ENCODE data around the gene GMDS. TPM values are rescaled to one million over a fixed set of nuclear protein-coding genes. Genes with fewer than 3 reads are reported as not detected.

GMDS gene
- total and polyA plus RNA-seq, 2 experiments from 2014 or later, result 30.1 to 36.5 TPM

DNA sequence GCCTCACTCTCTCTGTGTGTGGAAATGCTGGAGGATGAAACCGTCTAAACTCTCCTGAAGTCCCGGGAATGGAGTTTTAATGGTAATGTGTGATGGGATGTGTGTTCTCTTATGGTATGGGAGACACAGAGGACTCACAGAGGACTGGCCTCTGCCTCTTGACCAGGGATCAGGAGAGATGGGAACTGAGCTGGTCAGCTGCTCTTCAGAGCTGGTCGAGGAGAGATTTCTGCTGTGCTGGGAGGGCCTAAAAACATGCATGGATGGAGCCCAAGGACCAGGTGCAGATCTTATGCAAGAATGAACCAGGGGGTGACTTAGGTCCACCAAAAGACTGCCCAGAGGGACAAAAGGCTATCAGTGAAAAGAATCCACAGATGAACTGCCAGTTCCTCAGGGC is 27.3 kb upstream of the GMDS start:
- H3F3A ChIP-seq (replicated peaks; ENCODE audit: low read depth), result no peaks in the 10 kb centered on the region
- peaks cover 3% of the 10 kb centered on the region; the same call in 1 of the 2 replicates for H3K9me2 ChIP-seq (ENCODE audit: insufficient read depth)
- Mint-ChIP-seq H3K4me1 (peaks cover 9% of the 10 kb centered on the region), H3K4me3 (no peak overlapping the region), H3K27me3 (ENCODE audit: insufficient read depth, low read depth, poor library complexity) (peaks cover 1% of the 10 kb centered on the region), H3K27ac (no peak overlapping the region), H3K9me3 (no peaks in the 10 kb centered on the region; the same call in 2 of the 3 replicates), H3K36me3 (ENCODE audit: low read depth) (no peaks in the 10 kb centered on the region; the same call in 2 of the 3 replicates)
- H2AFZ ChIP-seq, result no peak overlapping the region
- no peak for DNase-seq (ENCODE audit: low spot score)
- H3K4me1 ChIP-seq (ENCODE audit: insufficient read depth), result peaks cover 4% of the 10 kb centered on the region; the same call in 1 of the 2 replicates
- no peaks in the 10 kb centered on the region for H4K20me1 ChIP-seq (replicated peaks; ENCODE audit: insufficient read depth)
- TF ChIP-seq CREB1 (CRISPR knock-in tag; IDR thresholded peaks at IDR 0.05; ENCODE audit: low read depth) (no peak), EZH2phosphoT487 (IDR thresholded peaks at IDR 0.05; ENCODE audit: unreplicated experiment) (no peak), REST (IDR thresholded peaks at IDR 0.05; ENCODE audit: unreplicated experiment) (no peak), ZNF462 (CRISPR knock-in tag; IDR thresholded peaks at IDR 0.05) (no peak), ZNF331 (CRISPR knock-in tag; IDR thresholded peaks at IDR 0.05; ENCODE audit: low read depth) (no peak), ZNF114 (CRISPR knock-in tag; IDR thresholded peaks at IDR 0.05) (no peak), POLR2AphosphoS5 (IDR thresholded peaks at IDR 0.05; ENCODE audit: low read depth) (no peak), ETS1 (IDR thresholded peaks at IDR 0.05) (no peak), STAT1 (IDR thresholded peaks at IDR 0.05; ENCODE audit: unreplicated experiment) (no peak), EZH2 (IDR thresholded peaks at IDR 0.05; ENCODE audit: low read depth, unreplicated experiment) (no peak), NANOG (IDR thresholded peaks at IDR 0.05; ENCODE audit: borderline replicate concordance) (no peak), JUNB (IDR thresholded peaks at IDR 0.05; ENCODE audit: unreplicated experiment) (no peak)
- TF ChIP-seq, protein P1, sequence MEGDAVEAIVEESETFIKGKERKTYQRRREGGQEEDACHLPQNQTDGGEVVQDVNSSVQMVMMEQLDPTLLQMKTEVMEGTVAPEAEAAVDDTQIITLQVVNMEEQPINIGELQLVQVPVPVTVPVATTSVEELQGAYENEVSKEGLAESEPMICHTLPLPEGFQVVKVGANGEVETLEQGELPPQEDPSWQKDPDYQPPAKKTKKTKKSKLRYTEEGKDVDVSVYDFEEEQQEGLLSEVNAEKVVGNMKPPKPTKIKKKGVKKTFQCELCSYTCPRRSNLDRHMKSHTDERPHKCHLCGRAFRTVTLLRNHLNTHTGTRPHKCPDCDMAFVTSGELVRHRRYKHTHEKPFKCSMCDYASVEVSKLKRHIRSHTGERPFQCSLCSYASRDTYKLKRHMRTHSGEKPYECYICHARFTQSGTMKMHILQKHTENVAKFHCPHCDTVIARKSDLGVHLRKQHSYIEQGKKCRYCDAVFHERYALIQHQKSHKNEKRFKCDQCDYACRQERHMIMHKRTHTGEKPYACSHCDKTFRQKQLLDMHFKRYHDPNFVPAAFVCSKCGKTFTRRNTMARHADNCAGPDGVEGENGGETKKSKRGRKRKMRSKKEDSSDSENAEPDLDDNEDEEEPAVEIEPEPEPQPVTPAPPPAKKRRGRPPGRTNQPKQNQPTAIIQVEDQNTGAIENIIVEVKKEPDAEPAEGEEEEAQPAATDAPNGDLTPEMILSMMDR (conservative IDR thresholded peaks at IDR 0.05; ENCODE audit: low read depth in 2 of 2), result no peak
- no peaks in the 10 kb centered on the region for H3K79me2 ChIP-seq (replicated peaks; ENCODE audit: insufficient read depth)
- no peaks in the 10 kb centered on the region for H3K36me3 ChIP-seq (ENCODE audit: insufficient read depth)
- no peak overlapping the region for H3K27ac ChIP-seq (ENCODE audit: low read depth)
- ATAC-seq, result no peak
- H3K4me3 ChIP-seq, result no peak overlapping the region
- H3K4me2 ChIP-seq, result no peak overlapping the region
- H3K27me3 ChIP-seq (ENCODE audit: insufficient read depth), result no peaks in the 10 kb centered on the region
